Left ventricle myocardium inferior (tissue), 1 donor: ENCODE measurements around the gene WNT1. TPM values are rescaled to one million over a fixed set of nuclear protein-coding genes. Genes with fewer than 3 reads are reported as not detected.

Experiments
- DNase-seq: peaks from one replicate; pipeline ENCODE4 v3.0.0-alpha.2; 2020
- H3K27ac ChIP-seq: fragments of 200-600 bp; replicated peaks from 2 replicates; pipeline ENCODE4 v1.8.0; 2021
- H3K27me3 ChIP-seq: fragments of 200-600 bp; 2 replicates; pipeline ENCODE4 v1.8.0; 2021; ENCODE audit warnings: low read depth
- H3K36me3 ChIP-seq: fragments of 200-600 bp; 2 replicates; pipeline ENCODE4 v1.8.0; 2021
- H3K4me1 ChIP-seq: fragments of 200-600 bp; 2 replicates; pipeline ENCODE4 v1.8.0; 2021
- H3K4me3 ChIP-seq: fragments of 200-600 bp; 2 replicates; pipeline ENCODE4 v1.8.0; 2021; ENCODE audit warnings: mild to moderate bottlenecking, moderate library complexity
- H3K9me3 ChIP-seq: fragments of 200-600 bp; replicated peaks from 2 replicates; pipeline ENCODE4 v1.8.0; 2021
- CTCF ChIP-seq: fragments of 200-600 bp; IDR thresholded peaks from 2 replicates; pipeline ENCODE4 v1.8.0; 2021; ENCODE audit warnings: antibody characterized with exemption, mild to moderate bottlenecking, borderline replicate concordance
- intact Hi-C: fragments of 100-400 bp; cut with micrococcal nuclease; formaldehyde crosslinking; loops from one replicate; pipeline ENCODE4 v1.11.0; 2022
- total RNA-seq: library from RNA; stranded (reverse); fragmentation: NEBNext Ultra II Directional; extraction: Animal tissue kit (Norgen Biotek cat#: 25700); gene quantifications from one replicate; pipeline ENCODE4 v1.2.1, GENCODE V29; 2021
- donor health status: DM: no; HTN: yes; CAD: no; lungs with severe emphysema.

WNT1 gene
- total RNA-seq, 1 donor from 2014 or later: not detected

- no peak for DNase-seq
- peaks cover 100% of the 10 kb centered on the region for H3K27me3 ChIP-seq
- peak overlapping the region; percentile 59 for H3K4me3 ChIP-seq
- H3K9me3 ChIP-seq: no peaks in the 10 kb centered on the region
- peak; percentile 79 for TF ChIP-seq CTCF
- no peaks in the 10 kb centered on the region for H3K36me3 ChIP-seq
- intact Hi-C loops: no loop called here
- H3K27ac ChIP-seq: no peak overlapping the region
- peaks cover 46% of the 10 kb centered on the region for H3K4me1 ChIP-seq
Observed at GRCh38 chr12:48977290-48978281, 536 bp upstream of the WNT1 start.

GRCh38 chr12:48978741-48979601 lies 849 bp downstream of the WNT1 start:
- no peaks in the 10 kb centered on the region for H3K9me3 ChIP-seq
- peak overlapping the region; percentile 59 for H3K4me3 ChIP-seq
- no peak for TF ChIP-seq CTCF
- DNase-seq: no peak
- peaks cover 100% of the 10 kb centered on the region for H3K27me3 ChIP-seq
- H3K27ac ChIP-seq: no peak overlapping the region
- H3K4me1 ChIP-seq: peaks cover 45% of the 10 kb centered on the region
- no peaks in the 10 kb centered on the region for H3K36me3 ChIP-seq
- intact Hi-C loops: no loop called here

- peak overlapping the region; percentile 59 for H3K4me3 ChIP-seq
- no peak for TF ChIP-seq CTCF
- H3K4me1 ChIP-seq: peaks cover 42% of the 10 kb centered on the region
- no peak for DNase-seq
- H3K9me3 ChIP-seq: no peaks in the 10 kb centered on the region
- H3K27me3 ChIP-seq: peaks cover 100% of the 10 kb centered on the region
- H3K36me3 ChIP-seq: no peaks in the 10 kb centered on the region
- intact Hi-C loops: no loop called here
- H3K27ac ChIP-seq: no peak overlapping the region
Observed at GRCh38 chr12:48979602-48980388, 1.7 kb downstream of the WNT1 start.

- intact Hi-C loops: no loop called here
- TF ChIP-seq CTCF: no peak
- no peak overlapping the region for H3K27ac ChIP-seq
- H3K27me3 ChIP-seq: peaks cover 100% of the 10 kb centered on the region
- H3K9me3 ChIP-seq: no peaks in the 10 kb centered on the region
- H3K4me3 ChIP-seq: peak overlapping the region; percentile 59
- DNase-seq: no peak
- H3K36me3 ChIP-seq: no peaks in the 10 kb centered on the region
- H3K4me1 ChIP-seq: peaks cover 46% of the 10 kb centered on the region
Observed at GRCh38 chr12:48980389-48980952, 2.3 kb downstream of the WNT1 start.
